HG03432 (cell line): ENCODE results near the gene CHPT1.
A peak's percentile ranks its signal among the peaks of the same experiment; 100 is the strongest.
"Not testable (repeated sequence)": the region's sequence is repeated elsewhere in the genome, so short reads cannot be mapped to it uniquely, and the experiment has no call there.

Experiments used
- ATAC-seq: cut with Tn5 transposase; IDR thresholded peaks from one replicate; pipeline ENCODE4 v1.9.1; 2021; ENCODE audit warnings: mild to moderate bottlenecking, moderate library complexity; ENCODE audit not compliant: unreplicated experiment

CHPT1 gene

GRCh38 chr12:101719566-101719965 is 22.1 kb downstream of the CHPT1 start:
- no peak for ATAC-seq

DNA sequence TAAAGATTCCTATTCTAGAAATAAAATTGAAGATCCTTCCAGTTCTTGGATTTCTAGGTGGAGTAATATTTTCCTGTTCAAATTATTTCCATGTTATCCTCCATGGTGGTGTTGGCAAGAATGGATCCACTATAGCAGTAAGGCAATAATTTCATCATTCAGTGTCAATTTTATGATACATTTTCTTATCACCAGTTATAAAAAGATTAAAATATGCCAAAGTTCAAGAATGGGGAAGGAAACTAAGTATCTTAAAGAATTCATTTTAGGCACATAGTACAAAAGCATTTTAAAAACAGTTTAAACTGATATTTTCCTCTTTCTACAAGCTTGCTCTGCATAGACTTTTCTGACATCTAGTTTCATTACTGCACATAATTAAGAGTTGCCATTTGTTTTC is 22.7 kb downstream of the CHPT1 start:
- no peak for ATAC-seq

GRCh38 chr12:101722392-101722791 is 25.0 kb downstream of the CHPT1 start:
- ATAC-seq: no peak

- ATAC-seq: no peak
Observed at GRCh38 chr12:101727098-101727497, 29.7 kb downstream of the CHPT1 start.

- no peak for ATAC-seq
Observed at GRCh38 chr12:101729842-101730241, 32.4 kb downstream of the CHPT1 start.

GRCh38 chr12:101732318-101732717 is 34.9 kb downstream of the CHPT1 start:
- no peak for ATAC-seq

DNA sequence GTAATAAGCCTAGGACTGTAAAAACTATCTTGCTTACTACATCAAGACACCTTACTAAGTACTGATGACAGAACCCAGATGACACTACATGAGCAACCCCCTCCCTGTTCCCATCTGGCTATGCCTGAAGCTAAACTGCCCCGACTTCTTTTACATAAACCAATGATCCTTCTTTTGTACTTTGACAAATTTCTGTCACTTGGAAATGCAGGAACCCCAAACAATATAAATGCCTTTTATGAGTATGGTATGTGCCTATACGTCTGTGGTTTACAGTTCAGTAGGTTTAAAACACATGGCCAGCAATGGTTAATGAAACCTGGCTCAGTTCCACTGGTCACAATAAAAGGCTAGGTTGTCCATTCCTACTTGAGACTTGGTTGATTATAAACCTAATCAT is 35.7 kb downstream of the CHPT1 start:
- no peak for ATAC-seq

DNA sequence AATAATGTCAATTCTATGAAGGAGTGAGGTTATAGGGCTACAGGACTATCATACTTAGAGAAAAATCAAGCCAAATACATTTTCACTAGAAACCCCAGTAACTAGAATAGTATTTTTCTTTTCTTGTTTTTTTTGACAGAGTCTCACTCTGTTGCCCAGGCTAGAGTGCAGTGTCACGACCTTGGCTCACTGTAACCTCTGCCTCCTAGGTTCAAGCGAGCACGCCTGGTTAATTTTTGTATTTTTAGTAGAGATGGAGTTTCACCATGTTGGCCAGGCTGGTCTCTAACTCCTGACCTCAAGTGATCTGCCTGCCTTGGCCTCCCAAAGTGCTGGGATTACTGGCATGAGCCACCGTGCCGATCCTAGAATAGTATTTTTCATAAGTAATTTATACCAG is 37.0 kb downstream of the CHPT1 start:
- ATAC-seq: not testable (repeated sequence)

GRCh38 chr12:101737476-101737875 is 40.0 kb downstream of the CHPT1 start:
- ATAC-seq: no peak

- ATAC-seq: no peak
Observed at GRCh38 chr12:101738920-101739665, 41.7 kb downstream of the CHPT1 start, which contains the start of gene SYCP3. TSS of gene SYCP3 (minus strand) at chr12:101739462. CDS start at chr12:101737935, 1,527 bp downstream.

DNA sequence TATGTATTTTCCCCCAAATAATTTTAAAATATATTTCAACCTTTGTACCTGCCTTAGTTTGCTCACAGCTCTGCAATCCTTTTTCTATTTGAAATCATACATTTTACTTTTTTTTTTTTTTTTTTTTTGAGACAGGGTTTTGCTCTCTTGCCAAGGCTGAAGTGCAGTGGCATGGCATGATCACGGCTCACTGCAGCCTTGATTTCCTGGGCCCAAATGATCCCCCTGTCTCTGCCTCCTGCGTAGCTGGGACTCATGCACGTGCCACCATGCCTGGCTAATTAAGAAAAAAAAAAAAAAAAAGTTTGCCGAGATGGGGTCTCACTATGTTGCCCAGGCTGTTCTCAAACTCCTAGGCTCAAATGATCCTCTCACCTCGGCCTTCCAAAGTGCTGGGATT is 43.1 kb downstream of the CHPT1 start:
- no peak for ATAC-seq

- ATAC-seq: no peak
Observed at GRCh38 chr12:101740980-101741379, 43.5 kb downstream of the CHPT1 start.

DNA sequence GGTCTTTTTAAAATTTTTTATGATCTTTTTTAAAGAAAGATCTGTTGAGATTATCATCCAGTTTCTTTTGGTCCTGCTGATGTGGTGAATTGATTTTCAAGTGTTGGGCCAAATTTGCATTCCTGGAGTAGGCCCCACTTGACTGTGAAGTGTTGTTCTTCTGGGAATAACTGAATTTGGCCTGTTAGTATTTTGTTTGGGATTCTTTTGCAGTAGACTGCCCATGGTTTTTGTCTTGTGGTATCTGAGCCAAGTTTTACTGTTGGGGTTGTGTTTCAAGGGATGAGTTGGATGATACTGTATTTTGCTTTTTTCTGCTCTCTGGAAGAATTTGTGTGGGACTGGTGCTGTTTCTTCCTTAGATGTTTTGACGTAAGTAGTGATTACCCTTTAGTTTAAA is 45.8 kb downstream of the CHPT1 start:
- ATAC-seq: peak; percentile 3

DNA sequence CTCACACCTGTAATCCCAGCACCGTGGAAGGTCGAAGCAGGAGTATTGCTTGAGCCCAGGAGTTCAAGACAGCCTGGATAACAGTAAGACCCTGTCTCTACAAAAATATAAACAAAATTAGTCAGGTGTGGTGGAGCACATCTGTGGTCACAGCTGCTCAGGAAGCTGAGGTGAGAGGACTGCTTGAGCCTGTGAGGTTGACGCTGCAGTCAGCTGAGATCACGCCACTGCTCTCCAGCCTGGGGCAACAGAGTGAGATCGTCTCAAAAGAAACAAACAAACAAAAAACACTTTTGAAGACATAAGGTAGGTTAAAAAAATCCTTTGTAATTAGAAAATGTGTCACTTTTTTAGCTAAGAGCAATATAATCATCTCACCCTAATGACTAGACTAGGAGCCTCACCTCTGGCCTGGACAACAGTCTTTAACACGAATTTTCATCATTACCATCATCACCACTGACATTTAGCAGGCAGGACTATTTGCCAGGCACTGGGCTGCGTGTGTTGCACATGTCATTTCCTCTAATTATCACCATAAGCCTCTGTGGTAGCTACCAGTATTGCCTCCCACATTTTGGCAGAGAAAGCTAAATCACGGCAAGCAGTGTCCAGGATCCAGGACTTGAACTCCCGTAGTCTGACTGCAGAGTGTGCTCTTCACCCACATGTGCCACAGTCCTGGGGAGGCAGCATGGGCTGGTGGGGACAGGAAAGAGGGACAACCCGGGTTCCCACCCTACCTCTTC is 46.5 kb downstream of the CHPT1 start:
- peak; percentile 97 for ATAC-seq

GRCh38 chr12:101745481-101745880 is 48.0 kb downstream of the CHPT1 start:
- no peak for ATAC-seq

DNA sequence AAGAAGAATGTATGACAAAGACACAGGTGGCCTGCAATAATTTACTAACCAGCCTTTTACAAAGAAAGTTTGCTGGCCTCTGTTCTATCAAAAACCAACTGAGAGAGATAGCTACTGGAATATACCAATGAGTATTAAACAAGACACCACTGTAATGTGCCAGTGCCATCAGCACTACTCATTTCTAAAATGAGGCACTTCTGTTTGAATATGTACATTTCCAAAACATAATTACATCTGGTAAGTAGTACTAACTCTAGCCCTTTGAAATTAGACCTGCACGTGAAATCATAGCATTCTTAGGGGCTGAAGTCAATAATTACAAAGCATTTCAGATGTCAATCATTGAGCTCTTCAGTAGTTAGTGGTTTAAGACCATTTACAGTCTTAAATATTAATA is 48.8 kb downstream of the CHPT1 start:
- no peak for ATAC-seq

DNA sequence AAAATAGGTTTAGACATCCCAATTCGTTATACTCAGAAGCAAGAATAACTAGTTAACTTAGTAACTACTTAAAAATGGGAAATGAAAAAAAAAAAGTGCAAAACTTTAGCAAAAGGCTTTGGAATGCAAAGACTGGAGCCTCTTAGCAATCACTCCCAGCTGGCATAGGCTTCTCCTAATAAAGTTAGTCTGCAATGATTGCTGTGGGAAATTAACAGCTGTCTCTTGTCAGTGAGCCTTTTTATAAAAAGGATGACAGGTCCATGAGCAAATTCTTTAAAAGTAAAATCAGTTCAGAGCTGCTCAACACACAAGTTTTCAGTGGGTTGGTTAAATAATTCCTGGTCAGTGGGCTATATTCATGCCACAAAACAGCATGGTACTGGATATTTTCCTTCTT is 49.2 kb downstream of the CHPT1 start:
- ATAC-seq: no peak

- ATAC-seq: no peak
Observed at GRCh38 chr12:101747697-101748096, 50.3 kb downstream of the CHPT1 start.

DNA sequence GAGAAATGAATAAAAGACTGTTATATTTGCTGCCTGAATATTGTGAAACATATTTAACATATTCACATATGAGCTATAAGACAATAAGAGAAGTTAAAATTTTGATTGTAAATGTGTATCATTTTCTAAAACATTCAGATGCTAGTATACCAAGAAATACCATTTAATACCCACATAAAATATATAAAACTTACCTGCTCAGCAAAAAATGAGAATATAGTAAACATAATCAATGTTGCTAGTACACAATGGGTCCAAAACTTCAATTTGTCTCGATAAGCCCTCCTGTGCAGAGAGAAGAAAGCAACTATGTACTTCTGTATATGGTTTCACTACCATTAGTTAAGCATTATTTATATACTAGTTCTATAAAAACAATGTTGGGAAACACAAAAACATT is 51.5 kb downstream of the CHPT1 start:
- ATAC-seq: no peak

DNA sequence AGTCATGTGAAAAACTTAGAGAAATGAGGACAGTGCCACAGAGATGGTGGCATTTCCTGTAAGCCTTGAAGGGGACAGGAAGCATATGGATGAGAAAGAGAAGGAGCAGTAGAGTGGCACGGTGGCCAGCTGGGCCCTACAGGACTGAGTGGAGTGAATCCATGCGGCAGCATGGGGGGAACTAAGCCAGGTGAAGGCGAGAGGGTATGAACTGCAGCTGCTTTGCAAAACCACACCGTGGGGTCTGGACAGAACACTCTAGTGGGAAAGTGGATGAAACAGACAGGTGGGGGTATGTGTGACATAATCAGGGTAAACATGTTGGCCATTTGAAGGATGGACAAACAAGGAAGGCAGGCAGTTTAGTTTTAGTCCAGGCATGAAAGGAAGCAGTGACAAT is 52.2 kb downstream of the CHPT1 start:
- no peak for ATAC-seq

- no peak for ATAC-seq
Observed at GRCh38 chr12:101750152-101750551, 52.7 kb downstream of the CHPT1 start.

DNA sequence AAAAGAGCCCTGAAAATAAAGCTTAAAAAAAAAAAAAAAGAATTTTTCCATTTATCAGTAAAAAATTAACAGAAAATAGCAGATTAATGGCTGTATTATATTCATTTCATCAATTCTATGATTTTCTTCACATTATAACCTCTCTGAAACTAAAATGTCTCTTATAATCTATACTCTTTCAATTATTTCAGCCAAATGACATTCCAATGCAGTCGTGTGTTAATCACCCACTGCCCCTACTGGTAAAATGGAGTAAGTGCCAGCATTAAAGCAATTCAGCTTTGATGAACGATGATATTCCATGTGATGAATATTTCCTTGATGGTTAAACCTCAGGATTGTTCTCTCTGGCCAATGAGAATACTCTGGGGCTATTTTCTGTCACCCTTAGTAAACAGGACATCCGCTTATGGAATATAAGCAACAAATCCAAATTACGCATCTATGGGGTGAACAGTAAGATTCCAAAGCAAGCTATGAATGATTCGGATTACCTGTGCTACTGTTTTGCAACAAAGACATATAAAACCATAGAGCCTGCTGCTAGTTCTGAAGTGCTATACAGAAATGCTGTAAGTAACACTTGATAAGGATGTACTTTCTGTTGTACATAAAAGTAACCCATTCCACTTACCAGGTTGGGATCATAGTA is 62.1 kb downstream of the CHPT1 start:
- peak; percentile 62 for ATAC-seq
